Small intestine (tissue), 7 donors: ENCODE results near the gene RUNX2. TPM values are rescaled to one million over a fixed set of nuclear protein-coding genes. Genes with fewer than 3 reads are reported as not detected.

Experiments
- DNase-seq, 2 donors: peaks; one replicate each; pipeline versions ENCODE4 v3.0.0 to v3.0.0-alpha.2; 2013
- FAIRE-seq: peaks from 2 replicates; lab custom pipeline; 2012; peaks lifted over from hg19 to GRCh38; lab: Jason Lieb, UNC
- H3K27ac ChIP-seq, 3 donors: one replicate each; pipeline ENCODE4 v1.5.1; 2013; ENCODE audit warnings: low read length in 2 of 3, mild to moderate bottlenecking in 2 of 3, control low read depth in 1 of 3, inconsistent platforms in 1 of 3, low read depth in 1 of 3, moderate library complexity in 1 of 3
- H3K27me3 ChIP-seq, 3 donors: one replicate each; pipeline ENCODE4 v1.6.1; 2013; ENCODE audit warnings: low read length in 3 of 3, inconsistent platforms in 1 of 3; ENCODE audit not compliant: control insufficient read depth in 3 of 3, insufficient read depth in 3 of 3
- H3K36me3 ChIP-seq, 3 donors: one replicate each; pipeline ENCODE4 v1.6.1; 2013; ENCODE audit warnings: low read length in 3 of 3, inconsistent platforms in 1 of 3, low read depth in 1 of 3, mild to moderate bottlenecking in 1 of 3, moderate library complexity in 1 of 3; ENCODE audit not compliant: control insufficient read depth in 3 of 3, insufficient read depth in 2 of 3
- H3K4me1 ChIP-seq, 3 donors: one replicate each; pipeline ENCODE4 v1.6.1; 2013; ENCODE audit warnings: low read length in 2 of 3, inconsistent platforms in 1 of 3, low read depth in 1 of 3, mild to moderate bottlenecking in 1 of 3, moderate library complexity in 1 of 3; ENCODE audit not compliant: control insufficient read depth in 3 of 3, insufficient read depth in 2 of 3
- H3K4me3 ChIP-seq, 3 donors: one replicate each; pipeline ENCODE4 v1.5.1; 2013; ENCODE audit warnings: low read length in 3 of 3, control low read depth in 1 of 3, inconsistent platforms in 1 of 3, low read depth in 1 of 3, mild to moderate bottlenecking in 1 of 3, moderate library complexity in 1 of 3
- H3K9me3 ChIP-seq, 2 donors: one replicate each; pipeline ENCODE4 v1.6.1; 2013; ENCODE audit warnings: low read depth in 1 of 2, low read length in 1 of 2; ENCODE audit not compliant: control insufficient read depth in 2 of 2, insufficient read depth in 1 of 2
- WGBS, 3 donors: extraction: QIAGEN DNeasy Blood & Tissue Kit; methylation state at CpG; one replicate each; pipeline ENCODE4 v1.1.7; 2013; 5-methylcytosine and 5-hydroxymethylcytosine counted together
- polyA plus RNA-seq, 4 donors: library from polyadenylated mRNA; stranded (reverse) in 3 of 4; unstranded in 1 of 4; fragments of 200-250 nt in 3 of 4; fragments of 120-200 nt in 1 of 4; gene quantifications; one replicate each; pipeline versions ENCODE4 v1.2.1 to v1.2.3, GENCODE V29; 2013
- donor health status: healthy with polysubstance abuse.
- donor health status: control.
- donor health status: control.
- donor health status: Bipolar disorder and iron deficiency.
- donor health status: healthy.

RUNX2 gene
- polyA plus RNA-seq, 4 donors: under 0.01 to 2.5 (median 0.94) TPM

DNA sequence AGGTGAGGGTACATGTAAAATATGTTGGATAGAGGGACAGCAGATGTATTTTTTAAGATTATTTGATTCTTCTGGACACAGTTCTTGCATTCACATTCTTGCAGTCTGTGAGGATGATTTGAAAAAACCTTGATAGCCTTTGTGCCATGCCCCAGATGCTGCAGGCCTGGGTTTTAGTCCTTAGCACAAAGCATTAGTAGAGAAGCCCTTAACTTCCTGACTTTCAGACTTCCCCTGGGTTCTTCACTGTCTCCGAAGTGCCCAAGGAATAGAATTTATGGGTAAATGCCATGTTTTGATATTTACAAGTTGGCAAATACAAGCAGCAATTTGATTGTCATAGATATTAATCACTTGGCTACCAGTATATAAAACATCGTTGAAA is 117.2 kb downstream of the RUNX2 start:
- no peak overlapping the region for H3K4me3 ChIP-seq
- H3K36me3 ChIP-seq: no peaks in the 10 kb centered on the region
- peaks cover 0 to 12% (median 9%) of the 10 kb centered on the region in 3 donors for H3K4me1 ChIP-seq
- FAIRE-seq (no peak), DNase-seq (no peak)
- H3K27ac ChIP-seq: peak overlapping the region in 2 of 3 donors; percentile 36 to 57
- WGBS, 3 donors: 6 to 10% (median 7%) methylated on average over 2 of the region's 2 CpGs
- no peaks in the 10 kb centered on the region for H3K27me3 ChIP-seq
- H3K9me3 ChIP-seq: no peaks in the 10 kb centered on the region

DNA sequence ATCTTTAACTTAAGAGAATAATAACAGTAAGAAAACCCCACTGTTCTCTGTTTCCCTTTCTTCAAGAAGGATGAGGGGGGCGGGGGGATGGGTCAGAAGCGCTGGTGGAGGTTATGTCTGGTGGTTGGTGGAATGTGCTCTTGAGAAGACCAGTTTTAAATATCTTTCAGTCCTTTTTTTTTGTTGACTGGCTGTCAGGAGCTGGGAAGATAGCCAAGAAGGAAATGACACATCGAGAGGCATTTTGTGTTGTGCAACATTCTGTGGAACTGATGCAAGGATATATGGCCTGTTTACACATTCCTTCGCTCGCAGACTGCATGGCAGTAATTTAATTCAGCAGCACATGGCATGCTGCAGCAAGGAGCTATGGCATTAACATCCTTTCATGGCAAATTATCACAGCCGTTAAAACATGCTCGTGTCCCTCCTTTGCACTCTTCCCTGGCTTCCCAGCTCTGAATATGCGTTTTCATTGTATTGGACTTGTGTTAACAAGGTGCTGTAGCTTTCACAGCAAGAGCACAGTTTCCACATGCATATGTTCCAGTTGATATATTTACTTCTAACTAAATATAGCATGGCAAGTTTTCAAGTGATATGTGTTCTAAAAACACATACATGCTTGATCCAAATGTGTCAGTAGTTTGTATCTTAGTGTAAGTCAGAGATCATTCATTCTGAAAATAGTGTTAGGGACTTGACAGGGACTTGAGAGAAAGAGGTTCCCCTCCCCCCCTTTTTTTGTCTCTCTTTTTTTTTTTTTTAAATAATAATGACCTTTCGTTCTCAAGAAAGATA is 117.8 kb downstream of the RUNX2 start:
- Histone ChIP-seq H3K27ac (peak overlapping the region in 2 of 3 donors; percentile 9 to 36), H3K4me1 (peaks cover 0 to 12% (median 9%) of the 10 kb centered on the region in 3 donors), H3K4me3 (no peak overlapping the region), H3K9me3 (no peaks in the 10 kb centered on the region), H3K36me3 (no peaks in the 10 kb centered on the region), H3K27me3 (no peaks in the 10 kb centered on the region)
- DNase-seq: peak; percentile 92 to 94
- no peak for FAIRE-seq
- 7 to 18% (median 18%) methylated on average over 9 of the region's 9 CpGs for WGBS, 3 donors

DNA sequence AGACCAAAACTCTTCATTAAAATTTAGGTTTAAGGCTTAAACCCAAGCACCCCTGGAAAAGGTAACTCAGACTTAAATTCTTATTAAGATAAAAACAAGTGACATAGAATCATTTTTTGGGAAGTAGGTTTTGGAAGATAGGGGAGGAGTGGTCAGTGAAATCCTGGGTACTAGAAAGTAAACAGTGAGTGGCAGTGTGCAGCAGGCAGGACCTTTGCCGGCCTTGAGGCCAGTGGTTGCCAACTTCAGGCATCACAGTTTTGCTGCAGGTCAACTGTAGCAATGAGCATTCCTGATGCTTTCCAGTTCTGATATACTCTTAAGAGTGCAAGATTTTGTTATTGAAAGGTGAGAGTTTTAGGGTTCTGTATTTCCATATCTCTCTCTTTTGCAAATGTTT is 118.9 kb downstream of the RUNX2 start:
- H3K36me3 ChIP-seq: no peaks in the 10 kb centered on the region

DNA sequence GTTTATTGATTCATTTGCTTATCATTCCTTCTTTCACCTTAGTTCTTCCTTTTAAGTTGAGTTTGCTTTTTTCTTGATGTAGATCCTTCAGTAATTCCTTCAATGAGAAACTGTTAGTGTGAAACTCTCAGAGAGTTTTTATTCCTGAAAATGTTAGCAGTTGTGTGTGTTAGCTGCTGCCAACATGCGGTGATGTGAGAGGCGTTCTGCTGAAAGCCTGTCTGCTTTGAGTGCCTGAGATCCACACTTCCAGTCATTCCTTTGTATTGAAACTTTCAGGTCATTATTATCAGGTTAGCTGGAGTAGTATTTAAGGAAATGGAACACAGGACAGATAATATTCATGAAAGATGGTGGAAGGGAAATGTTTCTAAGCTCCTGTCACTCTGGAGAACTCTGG is 119.6 kb downstream of the RUNX2 start:
- Histone ChIP-seq H3K27me3 (no peaks in the 10 kb centered on the region), H3K36me3 (no peaks in the 10 kb centered on the region), H3K9me3 (no peaks in the 10 kb centered on the region), H3K27ac (no peak overlapping the region), H3K4me3 (no peak overlapping the region), H3K4me1 (peaks cover 0 to 12% (median 9%) of the 10 kb centered on the region in 3 donors)
- no peak for DNase-seq
- WGBS, 3 donors: 74 to 92% (median 91%) methylated on average over 2 of the region's 2 CpGs
- FAIRE-seq: no peak

More for the DNA sequence above, 118.9 kb downstream of the RUNX2 start:
- FAIRE-seq: no peak
- DNase-seq: no peak
- H3K9me3 ChIP-seq: no peaks in the 10 kb centered on the region
- no peaks in the 10 kb centered on the region for H3K27me3 ChIP-seq
- no peak overlapping the region for H3K27ac ChIP-seq
- H3K4me3 ChIP-seq: no peak overlapping the region
- peaks cover 0 to 12% (median 9%) of the 10 kb centered on the region in 3 donors for H3K4me1 ChIP-seq
- 84 to 100% (median 88%) methylated on average over 1 of the region's 1 CpG for WGBS, 3 donors

DNA sequence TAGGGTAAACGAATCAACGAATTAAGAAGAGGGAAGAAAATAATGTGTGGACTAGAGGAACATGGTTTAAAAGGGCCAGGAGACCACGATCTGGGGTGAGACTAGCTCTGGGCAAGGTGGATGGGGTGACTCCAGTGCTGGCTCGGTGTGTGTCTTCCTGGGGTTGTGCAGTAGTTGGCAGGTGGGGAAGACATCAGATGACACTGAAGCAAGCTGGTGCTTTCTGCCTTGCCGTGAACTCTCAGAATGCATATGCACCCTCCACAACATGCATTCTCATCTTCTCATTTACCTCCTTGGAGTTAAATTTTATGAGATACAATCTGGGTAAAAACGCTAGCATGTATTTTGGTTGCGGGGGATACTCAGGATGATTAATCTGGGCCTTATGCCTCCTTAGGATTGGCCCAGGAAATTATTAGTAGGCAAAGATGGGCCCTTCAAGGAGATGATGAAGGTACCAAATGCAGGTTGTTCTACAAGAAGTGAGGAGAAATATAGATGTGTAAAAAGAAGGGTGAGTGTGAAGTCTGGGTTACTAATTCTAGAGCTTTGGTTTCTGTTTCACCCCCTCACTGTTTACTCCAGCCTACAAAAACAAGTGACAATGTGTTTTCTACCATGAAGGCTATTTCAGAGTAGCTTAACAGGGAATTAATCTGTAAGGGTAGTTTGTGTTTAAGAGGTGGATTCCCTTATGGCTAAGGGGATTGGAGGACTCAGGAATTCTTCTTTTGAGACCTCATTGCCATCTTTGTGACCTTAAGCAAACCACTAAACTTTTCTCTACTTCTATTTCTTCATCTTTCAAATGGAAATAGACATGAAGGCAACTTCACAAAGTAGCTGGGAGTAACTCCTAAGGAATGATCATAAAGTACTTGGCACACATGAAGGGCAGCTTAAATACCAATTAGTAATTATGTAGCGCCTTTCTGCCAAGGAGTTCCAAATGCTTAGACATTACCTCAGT is 120.6 kb downstream of the RUNX2 start:
- H3K4me1 ChIP-seq: peaks cover 0 to 12% (median 9%) of the 10 kb centered on the region in 3 donors
- no peak overlapping the region for H3K27ac ChIP-seq
- no peaks in the 10 kb centered on the region for H3K36me3 ChIP-seq
- H3K27me3 ChIP-seq: no peaks in the 10 kb centered on the region
- H3K4me3 ChIP-seq: no peak overlapping the region
- FAIRE-seq (no peak), DNase-seq (no peak)
- WGBS, 3 donors: 83 to 91% (median 88%) methylated on average over 8 of the region's 8 CpGs
- H3K9me3 ChIP-seq: no peaks in the 10 kb centered on the region

DNA sequence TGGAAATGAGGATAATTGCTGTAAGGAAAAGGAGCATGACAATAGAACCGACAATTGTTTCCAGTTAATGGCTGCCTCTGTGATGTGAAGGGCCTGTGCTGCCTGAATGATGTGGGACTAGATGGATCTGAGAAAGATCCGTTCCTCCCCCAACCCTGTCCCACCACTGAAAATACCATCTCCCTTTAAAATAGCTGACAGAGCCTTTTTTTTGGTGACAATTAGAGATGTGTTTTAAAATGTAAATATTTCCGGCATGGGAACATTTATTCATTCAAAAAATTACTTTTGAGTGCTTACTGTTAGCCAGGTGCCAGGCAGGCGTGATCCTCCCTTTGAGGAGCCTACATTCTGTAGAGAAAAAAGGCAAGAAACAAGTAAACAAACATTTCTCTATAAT is 122.0 kb downstream of the RUNX2 start:
- H3K4me1 ChIP-seq: peaks cover 0 to 10% (median 9%) of the 10 kb centered on the region in 3 donors
- WGBS, 3 donors: 91 to 94% (median 94%) methylated on average over 4 of the region's 4 CpGs
- H3K27me3 ChIP-seq: no peaks in the 10 kb centered on the region
- DNase-seq (no peak), FAIRE-seq (no peak)
- H3K4me3 ChIP-seq: no peak overlapping the region
- no peak overlapping the region for H3K27ac ChIP-seq
- H3K36me3 ChIP-seq: no peaks in the 10 kb centered on the region
- no peaks in the 10 kb centered on the region for H3K9me3 ChIP-seq

DNA sequence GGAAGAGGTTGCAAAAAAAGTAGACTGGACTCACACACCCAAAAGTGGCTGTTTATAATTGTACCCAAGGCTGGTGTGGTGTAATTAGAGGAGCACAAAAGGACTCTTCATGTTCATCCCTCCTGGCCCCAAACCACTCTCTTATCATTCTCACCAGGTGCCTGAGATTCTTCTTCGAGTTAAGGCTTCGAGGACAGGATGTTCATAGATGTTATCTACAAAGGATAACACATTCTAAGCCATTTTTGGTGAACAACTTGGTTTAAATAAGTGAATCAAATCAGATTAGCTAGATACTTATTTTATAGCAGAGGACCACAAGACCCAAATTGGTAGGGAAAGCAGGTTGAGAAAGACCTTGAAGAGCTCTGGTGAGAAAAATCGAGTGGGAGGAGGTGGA is 122.7 kb downstream of the RUNX2 start:
- Histone ChIP-seq H3K27ac (no peak overlapping the region), H3K27me3 (no peaks in the 10 kb centered on the region), H3K36me3 (no peaks in the 10 kb centered on the region), H3K4me1 (peaks cover 0 to 6% (median 5%) of the 10 kb centered on the region in 3 donors), H3K4me3 (no peak overlapping the region), H3K9me3 (no peaks in the 10 kb centered on the region)
- 70 to 74% (median 73%) methylated on average over 3 of the region's 3 CpGs for WGBS, 3 donors
- DNase-seq (peak in 1 of 2 donors; percentile 11), FAIRE-seq (no peak)
